ENCODE results near the gene ANXA11. TPM values are rescaled to one million over a fixed set of nuclear protein-coding genes. Genes with fewer than 3 reads are reported as not detected.

Gene ANXA11
- total and polyA plus RNA-seq, 2 donors (not counting 1 experiment from before 2014, with no cell fraction given): 88.3 to 177 TPM

- Histone ChIP-seq H2AFZ (ENCODE audit: insufficient read depth, low read depth, low read length, poor library complexity, severe bottlenecking) (no peak overlapping the region), H3K9ac (ENCODE audit: low read length) (no peak overlapping the region), H3K4me1 (ENCODE audit: control insufficient read depth in 2 of 2, insufficient read depth in 2 of 2, low read length in 2 of 2) (no peaks in the 10 kb centered on the region), H3K4me3 (ENCODE audit: control extremely low read depth in 1 of 5, extremely low read depth in 1 of 5, insufficient read depth in 1 of 5, low read depth in 2 of 5, low read length in 4 of 5) (no peak overlapping the region), H3K9me3 (ENCODE audit: control extremely low read depth in 1 of 3, control insufficient read depth in 2 of 3, insufficient read depth in 1 of 3, low read length in 2 of 3) (no peaks in the 10 kb centered on the region), H3K36me3 (replicated peaks in 1 of 2; ENCODE audit: control extremely low read depth in 1 of 2, control insufficient read depth in 1 of 2, extremely low read depth in 1 of 2, insufficient read depth in 2 of 2, low read length in 1 of 2) (no peaks in the 10 kb centered on the region), H4K20me1 (ENCODE audit: control insufficient read depth, insufficient read depth, low read length, poor library complexity, severe bottlenecking) (no peaks in the 10 kb centered on the region), H3K27me3 (replicated peaks in 1 of 4; ENCODE audit: control extremely low read depth in 1 of 4, control insufficient read depth in 3 of 4, insufficient read depth in 4 of 4, low read length in 3 of 4) (no peaks in the 10 kb centered on the region), H3K27ac (ENCODE audit: low read length in 2 of 2) (no peak overlapping the region), H3K79me2 (ENCODE audit: control insufficient read depth, insufficient read depth, low read length) (no peaks in the 10 kb centered on the region), H3K4me2 (replicated peaks; ENCODE audit: low read depth, low read length, poor library complexity, severe bottlenecking) (no peak overlapping the region)
- no peak overlapping the region for H3K4me3 Mint-ChIP-seq
- ATAC-seq (ENCODE audit: low read depth) (no peak), DNase-seq (no peak)
- intact Hi-C loops (cut with micrococcal nuclease): no loop called here
- H3K4me1 Mint-ChIP-seq: no peaks in the 10 kb centered on the region
- no peak overlapping the region for H3K27ac Mint-ChIP-seq
- ChIA-PET POLR2A (no interaction called here), CTCF (interaction anchor here (1.2 kb wide), 1 partner anchor 109 kb away, joined by 3 read pairs; no protein-coding TSS in a partner anchor)
- H3K27me3 Mint-ChIP-seq: peaks cover 14% of the 10 kb centered on the region
- H3K9me3 Mint-ChIP-seq (ENCODE audit: insufficient read depth): no peaks in the 10 kb centered on the region
- 48% methylated on average over 3 of the region's 5 CpGs for WGBS (ENCODE audit: insufficient coverage)
- TF ChIP-seq CTCF (IDR thresholded peaks at IDR 0.05) (no peak), EZH2 (IDR thresholded peaks at IDR 0.05; ENCODE audit: borderline replicate concordance, insufficient read depth, low read depth, low read length, poor library complexity, severe bottlenecking) (no peak)
These were observed 48.1 kb upstream of the ANXA11 start for GRCh38 chr10:80253266-80253962.

- H3K4me1 Mint-ChIP-seq: no peaks in the 10 kb centered on the region
- no peaks in the 10 kb centered on the region for H3K27me3 ChIP-seq (replicated peaks in 1 of 4; ENCODE audit: control extremely low read depth in 1 of 4, control insufficient read depth in 3 of 4, insufficient read depth in 4 of 4, low read length in 3 of 4)
- no peak overlapping the region for H3K4me2 ChIP-seq (replicated peaks; ENCODE audit: low read depth, low read length, poor library complexity, severe bottlenecking)
- DNase-seq (no peak), ATAC-seq (ENCODE audit: low read depth) (no peak)
- peaks cover 14% of the 10 kb centered on the region for H3K27me3 Mint-ChIP-seq
- ChIA-PET CTCF (interaction anchor here (0.8 to 1.2 kb wide), 2 partner anchors 104 to 108 kb away, joined by 3 read pairs; no protein-coding TSS in a partner anchor), POLR2A (no interaction called here)
- no peaks in the 10 kb centered on the region for H3K4me1 ChIP-seq (ENCODE audit: control insufficient read depth in 2 of 2, insufficient read depth in 2 of 2, low read length in 2 of 2)
- H3K79me2 ChIP-seq (ENCODE audit: control insufficient read depth, insufficient read depth, low read length): no peaks in the 10 kb centered on the region
- H3K9me3 ChIP-seq (ENCODE audit: control extremely low read depth in 1 of 3, control insufficient read depth in 2 of 3, insufficient read depth in 1 of 3, low read length in 2 of 3): no peaks in the 10 kb centered on the region
- no peak overlapping the region for H3K9ac ChIP-seq (ENCODE audit: low read length)
- no peaks in the 10 kb centered on the region for H3K9me3 Mint-ChIP-seq (ENCODE audit: insufficient read depth)
- TF ChIP-seq EZH2 (IDR thresholded peaks at IDR 0.05; ENCODE audit: borderline replicate concordance, insufficient read depth, low read depth, low read length, poor library complexity, severe bottlenecking) (no peak), CTCF (IDR thresholded peaks at IDR 0.05) (no peak)
- WGBS (ENCODE audit: insufficient coverage): 84% methylated on average over 12 of the region's 12 CpGs
- no peak overlapping the region for H3K27ac ChIP-seq (ENCODE audit: low read length in 2 of 2)
- H3K27ac Mint-ChIP-seq: no peak overlapping the region
- no peak overlapping the region for H2AFZ ChIP-seq (ENCODE audit: insufficient read depth, low read depth, low read length, poor library complexity, severe bottlenecking)
- no peak overlapping the region for H3K4me3 ChIP-seq (ENCODE audit: control extremely low read depth in 1 of 5, extremely low read depth in 1 of 5, insufficient read depth in 1 of 5, low read depth in 2 of 5, low read length in 4 of 5)
- no peaks in the 10 kb centered on the region for H3K36me3 ChIP-seq (replicated peaks in 1 of 2; ENCODE audit: control extremely low read depth in 1 of 2, control insufficient read depth in 1 of 2, extremely low read depth in 1 of 2, insufficient read depth in 2 of 2, low read length in 1 of 2)
- no peaks in the 10 kb centered on the region for H4K20me1 ChIP-seq (ENCODE audit: control insufficient read depth, insufficient read depth, low read length, poor library complexity, severe bottlenecking)
- H3K4me3 Mint-ChIP-seq: no peak overlapping the region
- intact Hi-C loops (cut with micrococcal nuclease): no loop called here
These were observed 47.1 kb upstream of the ANXA11 start for GRCh38 chr10:80252296-80252887.

Data from B cell (primary cell).